HG03139 (cell line): ENCODE data around the gene PSPN.

ENCODE experiments used
- ATAC-seq: cut with Tn5 transposase; IDR thresholded peaks from one replicate; pipeline ENCODE4 v1.9.1; 2021; ENCODE audit not compliant: unreplicated experiment

Gene PSPN, protein sequence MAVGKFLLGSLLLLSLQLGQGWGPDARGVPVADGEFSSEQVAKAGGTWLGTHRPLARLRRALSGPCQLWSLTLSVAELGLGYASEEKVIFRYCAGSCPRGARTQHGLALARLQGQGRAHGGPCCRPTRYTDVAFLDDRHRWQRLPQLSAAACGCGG

DNA sequence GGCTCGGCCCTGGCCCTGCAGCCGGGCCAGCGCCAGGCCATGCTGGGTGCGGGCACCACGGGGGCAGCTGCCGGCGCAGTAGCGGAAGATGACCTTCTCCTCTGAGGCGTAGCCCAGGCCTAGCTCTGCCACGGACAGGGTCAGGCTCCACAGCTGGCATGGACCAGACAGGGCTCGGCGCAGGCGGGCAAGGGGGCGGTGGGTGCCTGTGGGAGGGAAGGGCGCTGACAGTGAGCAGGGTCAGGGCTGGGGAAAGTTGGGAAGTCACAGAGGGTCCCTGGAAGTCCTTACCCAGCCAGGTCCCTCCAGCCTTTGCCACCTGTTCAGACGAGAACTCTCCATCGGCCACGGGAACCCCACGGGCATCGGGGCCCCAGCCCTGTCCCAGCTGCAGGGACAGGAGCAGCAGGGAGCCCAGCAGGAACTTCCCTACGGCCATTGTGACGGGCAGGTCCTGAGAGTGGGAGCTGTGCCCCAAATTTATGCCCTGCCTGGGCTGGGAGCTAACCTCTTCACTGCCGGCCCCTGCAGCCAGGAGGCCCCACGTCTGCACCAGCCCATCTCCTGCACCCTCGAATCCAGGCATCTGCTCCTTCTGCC, at the start of gene PSPN:
Gene PSPN, minus strand, starts transcription at position 523 of the 600 bp plus-strand sequence. Its CDS starts 84 bp downstream, at position 439.
- ATAC-seq: no peak

DNA sequence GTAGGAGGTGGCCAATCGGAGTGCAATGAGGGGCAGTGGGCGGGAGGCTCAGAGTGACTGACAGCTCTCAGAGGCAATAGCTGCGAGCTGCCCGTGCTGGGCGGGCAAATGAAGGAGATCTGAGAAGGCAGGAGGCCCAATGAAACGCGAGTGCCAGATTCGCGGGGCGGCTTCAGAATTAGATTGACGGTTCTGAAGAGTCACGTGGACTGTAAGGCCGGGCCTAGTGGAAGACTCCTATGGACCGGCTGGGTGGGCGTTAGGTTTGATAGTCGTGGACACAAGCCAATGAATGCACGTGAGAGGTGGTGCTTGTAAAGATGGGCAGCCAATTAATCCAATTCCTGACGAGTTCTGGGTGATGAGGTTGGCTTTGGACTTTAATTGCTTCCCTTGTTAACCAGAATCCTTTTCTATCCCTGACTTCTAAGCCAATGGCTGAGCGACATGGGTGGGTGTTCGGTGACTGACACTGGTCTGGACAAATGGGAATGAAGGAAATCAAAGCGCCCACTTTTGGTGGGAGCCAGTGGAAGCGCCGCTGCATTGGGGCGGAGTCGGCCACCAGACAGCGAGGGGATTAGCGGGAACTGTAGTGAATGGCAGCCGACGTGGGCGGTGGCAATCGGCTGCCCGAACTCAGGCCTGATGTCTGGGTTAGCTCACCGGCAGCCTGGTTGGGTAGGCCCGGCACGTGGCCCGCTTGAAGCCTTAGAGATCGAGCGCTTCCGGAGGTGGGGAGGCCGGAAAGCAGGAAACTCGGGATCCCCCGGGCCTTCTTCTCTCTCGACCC, 49.4 kb upstream of the PSPN start:
- peak; percentile 77 for ATAC-seq

DNA sequence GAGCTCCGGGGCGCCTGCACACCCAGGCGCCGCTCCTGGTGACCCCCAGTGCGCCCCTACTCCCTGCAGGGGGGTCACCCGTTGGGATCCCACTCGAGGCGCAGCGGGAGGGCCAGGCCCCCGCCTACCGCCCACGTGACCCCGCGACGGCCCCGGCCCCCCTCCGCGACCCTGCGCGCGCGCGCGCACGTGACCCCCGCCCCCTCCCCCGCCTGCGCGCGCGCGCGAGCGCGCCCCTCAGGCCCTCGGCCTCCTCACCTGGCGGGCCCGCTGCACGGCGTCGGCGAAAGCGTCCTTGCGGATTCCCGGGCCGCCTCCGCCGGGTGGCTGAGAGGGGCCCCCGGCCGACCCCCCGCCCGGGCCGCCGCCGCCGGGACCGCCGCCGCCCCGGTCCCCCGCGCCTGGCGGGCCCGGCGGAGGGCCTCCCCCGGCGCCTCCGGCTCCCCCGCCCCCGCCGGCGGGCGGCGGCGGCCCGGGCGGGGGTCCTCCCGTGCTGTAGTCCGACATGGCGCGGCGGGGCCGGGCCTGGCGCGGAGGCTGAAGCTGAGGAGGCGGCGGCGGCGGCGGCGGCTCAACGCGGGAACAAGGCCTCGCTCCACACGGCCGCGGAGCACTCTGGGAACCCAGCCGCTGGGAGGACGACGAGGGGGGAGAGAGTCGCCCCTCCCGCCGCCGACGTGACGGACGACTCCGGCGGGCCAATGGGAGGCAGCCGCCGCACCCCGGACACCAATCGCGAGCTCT, 48.6 kb upstream of the PSPN start, which contains the start of gene KHSRP:
Gene KHSRP, minus strand, starts transcription at position 617 of the 744 bp plus-strand sequence. Its CDS starts 110 bp downstream, at position 507.
- ATAC-seq: no peak

DNA sequence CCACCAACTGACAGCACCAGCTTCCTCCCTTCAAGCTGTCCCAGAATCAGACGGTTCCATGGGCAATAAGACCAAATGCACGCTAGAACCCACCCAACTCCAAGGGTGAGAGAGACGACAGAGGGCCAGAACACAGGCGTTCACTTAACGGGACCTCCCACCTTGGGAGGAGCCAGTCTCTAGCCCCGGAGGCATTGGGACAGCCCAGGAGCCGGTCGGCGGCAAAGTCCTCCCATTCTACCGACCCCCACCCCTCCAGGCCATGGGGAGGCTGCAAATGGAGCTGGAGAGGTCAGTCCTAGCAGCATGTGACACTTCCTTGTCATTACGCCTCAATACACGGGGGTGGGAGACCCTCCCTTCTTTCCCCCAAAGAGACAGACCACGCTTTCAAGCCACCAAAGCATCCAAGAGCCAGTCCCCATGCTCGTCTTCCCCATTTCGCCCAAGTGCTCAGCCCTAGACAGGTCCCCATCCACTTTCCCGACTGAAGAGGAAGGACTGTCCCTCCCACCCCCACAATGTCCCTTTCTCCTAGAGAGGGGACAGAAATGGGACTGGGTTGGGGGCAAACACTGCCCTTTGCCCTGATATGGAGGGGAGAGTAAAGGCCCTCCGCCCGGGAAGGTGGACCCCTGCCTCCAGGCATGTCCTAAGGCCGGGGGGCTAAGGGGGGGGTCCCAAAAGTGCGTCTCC, 47.9 kb upstream of the PSPN start:
- no peak for ATAC-seq

DNA sequence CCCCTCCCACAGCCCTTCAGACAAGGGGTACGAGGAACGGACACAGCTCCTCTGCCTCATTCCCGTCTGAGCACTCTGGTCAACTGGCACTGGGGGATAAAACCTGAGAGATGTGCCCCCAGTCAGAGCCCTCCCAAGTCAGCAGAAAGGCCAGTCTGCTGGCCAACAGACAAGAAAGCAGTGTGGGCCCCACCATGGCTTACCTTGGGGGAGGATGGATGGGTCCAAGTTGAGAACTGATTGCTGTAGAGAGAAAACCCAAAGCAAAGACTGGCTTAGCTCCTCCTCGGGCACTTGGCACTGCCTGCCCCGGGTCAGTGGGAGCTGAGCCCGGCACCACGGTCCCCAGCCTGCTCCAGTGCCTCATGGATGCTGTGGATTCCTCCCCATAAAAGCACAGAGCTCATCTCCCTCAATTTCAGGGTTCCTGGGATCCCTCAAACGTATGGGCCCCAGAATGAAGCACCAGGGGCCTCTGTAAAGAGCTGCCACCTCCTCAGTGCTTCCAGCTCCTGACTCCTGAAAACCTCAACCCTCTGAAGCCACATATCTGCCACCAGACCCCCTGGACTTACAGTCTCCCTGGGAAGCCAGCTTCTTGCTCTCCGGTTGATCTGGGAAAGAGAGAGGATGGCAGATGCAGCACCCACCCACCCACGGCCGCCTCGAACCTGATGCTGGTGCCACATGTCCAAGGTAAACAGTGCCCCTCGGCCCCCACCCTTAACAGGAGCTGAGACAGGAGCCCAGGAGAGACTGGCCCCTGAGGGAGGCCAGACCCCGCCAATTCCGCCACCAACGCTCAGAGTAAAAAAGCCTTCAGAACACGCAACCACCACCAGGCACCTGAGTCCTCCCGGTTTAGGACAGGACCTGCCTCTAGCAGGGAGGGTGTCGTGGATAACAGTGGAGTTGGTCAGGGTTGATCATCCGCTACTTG, 45.6 kb upstream of the PSPN start:
- ATAC-seq: no peak

DNA sequence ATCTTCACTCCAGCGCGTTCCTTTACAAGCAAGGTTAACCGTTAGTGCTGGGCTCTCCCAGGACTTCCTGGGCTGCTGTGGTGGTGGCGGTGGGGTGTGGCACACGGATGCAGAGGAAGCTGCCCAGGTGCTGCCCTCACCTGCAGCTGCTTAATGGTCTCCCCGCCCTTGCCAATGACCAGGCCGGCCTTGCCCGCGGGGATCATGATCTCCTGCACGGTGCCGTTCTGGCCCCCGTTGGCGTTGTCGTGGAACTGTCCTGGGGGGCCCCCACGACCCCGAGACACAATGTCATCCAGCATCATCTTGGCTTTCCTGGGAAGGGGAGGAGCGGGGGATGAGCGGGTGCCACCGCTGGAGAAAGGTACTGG, 42.8 kb upstream of the PSPN start:
- ATAC-seq: no peak

DNA sequence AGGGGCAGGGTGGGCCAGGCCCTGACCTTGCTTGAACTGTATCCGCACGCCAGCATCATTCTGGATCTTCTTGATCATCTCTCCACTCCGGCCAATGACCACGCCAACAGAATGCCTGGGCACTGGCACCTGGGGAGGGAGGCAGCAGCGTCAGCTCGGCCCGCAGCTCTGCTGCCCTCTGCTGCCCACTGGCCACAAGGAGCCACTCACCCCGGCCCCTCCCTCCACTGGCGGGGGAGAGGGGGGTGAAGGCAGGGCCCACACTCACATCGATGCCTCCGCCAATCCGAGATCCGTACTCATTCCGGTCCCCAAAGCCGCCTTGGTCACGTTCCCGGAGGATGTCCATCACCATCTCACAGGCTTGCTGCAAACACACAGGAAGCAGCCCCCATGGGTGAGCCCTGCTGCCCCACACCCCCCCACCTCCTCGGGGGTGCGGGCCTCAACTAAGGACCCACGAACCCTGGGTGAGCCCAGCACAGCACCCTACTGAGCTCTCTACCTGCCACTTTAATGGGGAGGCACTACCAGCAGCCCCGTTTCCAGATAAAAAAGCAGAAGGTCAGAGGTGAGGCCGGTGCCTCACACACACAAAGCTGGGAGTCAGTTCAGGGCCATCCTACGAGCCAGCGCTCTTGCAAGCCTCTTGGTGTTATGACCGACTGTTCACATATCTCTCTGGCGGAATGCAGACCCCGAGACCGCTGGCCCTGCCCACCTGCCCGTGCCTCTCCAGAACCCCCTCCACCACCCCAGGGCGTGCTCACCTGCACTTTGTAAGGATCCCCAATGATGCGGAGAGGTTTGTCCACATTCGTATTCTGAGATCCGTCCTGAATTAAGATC, 42.2 kb upstream of the PSPN start:
- no peak for ATAC-seq

DNA sequence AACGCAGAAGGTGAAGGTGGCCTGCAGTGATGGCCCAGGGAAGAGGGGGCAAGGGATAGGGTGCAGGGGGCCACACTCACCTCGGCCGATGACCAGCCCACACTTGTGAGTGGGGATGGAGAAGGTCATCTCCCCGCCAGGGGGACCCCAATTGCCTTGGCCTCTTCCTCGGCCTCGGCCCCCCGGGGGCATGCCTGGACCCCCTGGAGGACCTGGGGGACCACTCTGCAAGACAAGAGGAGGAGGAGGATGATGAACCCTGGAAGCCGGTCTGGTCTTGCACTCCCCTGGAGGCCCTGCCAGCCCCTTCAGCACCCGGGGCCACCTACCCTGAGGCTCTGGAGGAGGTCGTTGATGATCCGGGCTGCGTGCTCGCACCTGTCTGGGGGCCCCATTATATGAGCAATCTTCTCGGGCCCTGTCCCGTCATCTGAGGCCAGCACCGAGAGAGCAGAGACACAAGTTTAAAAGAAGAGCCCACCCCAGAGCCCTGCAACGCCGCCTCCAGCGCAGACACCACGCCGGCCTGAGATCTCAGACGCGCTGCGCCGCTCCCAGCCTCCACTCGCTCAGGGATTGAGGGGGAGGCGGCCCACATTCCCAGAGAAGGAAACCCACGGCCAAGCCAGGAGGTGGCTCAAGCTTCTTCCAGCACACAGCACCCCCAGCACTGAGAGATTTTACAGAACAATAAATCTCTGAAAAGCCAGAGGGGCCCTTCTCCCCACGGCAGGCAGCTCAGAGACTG, 41.1 kb upstream of the PSPN start:
- ATAC-seq: no peak

DNA sequence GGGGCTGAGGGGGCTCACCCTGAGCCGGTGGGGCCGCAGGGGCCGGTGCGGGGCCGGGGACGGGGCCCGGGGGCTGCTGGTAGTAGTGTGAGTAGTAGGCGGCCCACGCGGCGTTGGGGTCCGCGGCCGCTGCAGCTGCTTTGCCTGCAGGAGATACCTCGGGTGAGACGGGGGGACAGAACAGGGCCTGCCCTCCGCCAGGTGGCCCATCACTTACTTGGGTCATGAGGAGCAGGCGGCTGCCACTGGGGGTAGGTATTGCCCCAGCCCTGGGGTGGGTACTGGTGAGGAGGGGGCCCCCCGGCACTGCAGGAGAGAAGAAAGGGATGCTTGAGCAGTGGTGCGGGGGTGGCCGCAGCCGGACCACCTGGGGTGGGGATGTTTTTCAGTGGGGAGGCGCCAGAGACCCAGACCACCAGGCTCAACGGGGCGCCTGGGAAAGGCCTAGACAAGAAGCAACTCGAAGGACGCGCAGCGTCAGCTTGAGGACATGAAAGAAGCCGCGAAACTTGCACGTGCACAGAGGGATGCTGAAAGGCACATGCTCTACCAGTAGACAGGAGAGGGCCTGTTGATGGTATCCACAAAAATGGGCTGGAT, 40.0 kb upstream of the PSPN start:
- ATAC-seq: no peak

DNA sequence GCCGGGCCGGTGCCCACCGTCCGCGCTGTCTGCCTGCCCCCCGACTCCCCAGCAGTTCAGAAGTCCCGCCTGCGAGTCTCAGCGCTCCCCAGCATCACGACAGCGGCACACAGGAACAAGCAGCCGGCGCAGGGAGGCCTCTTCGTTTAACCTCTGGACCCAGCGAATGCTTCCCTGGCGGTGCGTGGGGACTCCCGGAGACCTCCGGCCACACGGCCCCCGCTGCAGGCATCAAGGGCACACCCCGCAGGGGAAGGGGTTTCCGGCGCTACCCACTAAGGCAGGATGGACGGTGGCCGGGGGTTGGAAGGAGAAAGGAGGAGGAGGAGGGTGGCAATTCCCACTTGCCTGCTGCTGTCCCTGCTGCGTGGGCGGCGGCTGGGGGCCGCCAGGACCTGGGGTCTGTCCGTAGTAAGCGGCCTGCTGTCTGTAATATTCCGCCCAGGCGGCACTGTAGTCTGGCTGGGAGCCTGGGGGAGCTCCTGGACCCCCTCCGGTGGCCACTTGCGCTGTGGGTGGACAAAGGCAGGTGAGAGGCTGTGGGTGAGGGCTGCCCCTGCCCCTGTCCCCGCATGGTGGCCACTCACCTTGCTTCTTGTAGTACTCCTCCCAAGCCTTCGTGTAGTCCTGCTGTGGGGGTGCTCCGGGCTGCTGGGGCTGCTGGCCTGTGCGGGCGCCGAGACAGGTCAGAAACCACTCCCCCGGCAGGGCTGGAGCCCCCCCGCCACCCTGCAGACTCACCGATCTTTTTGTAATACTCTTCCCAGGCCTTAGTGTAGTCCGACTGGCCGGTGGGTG, 39.3 kb upstream of the PSPN start:
- no peak for ATAC-seq

DNA sequence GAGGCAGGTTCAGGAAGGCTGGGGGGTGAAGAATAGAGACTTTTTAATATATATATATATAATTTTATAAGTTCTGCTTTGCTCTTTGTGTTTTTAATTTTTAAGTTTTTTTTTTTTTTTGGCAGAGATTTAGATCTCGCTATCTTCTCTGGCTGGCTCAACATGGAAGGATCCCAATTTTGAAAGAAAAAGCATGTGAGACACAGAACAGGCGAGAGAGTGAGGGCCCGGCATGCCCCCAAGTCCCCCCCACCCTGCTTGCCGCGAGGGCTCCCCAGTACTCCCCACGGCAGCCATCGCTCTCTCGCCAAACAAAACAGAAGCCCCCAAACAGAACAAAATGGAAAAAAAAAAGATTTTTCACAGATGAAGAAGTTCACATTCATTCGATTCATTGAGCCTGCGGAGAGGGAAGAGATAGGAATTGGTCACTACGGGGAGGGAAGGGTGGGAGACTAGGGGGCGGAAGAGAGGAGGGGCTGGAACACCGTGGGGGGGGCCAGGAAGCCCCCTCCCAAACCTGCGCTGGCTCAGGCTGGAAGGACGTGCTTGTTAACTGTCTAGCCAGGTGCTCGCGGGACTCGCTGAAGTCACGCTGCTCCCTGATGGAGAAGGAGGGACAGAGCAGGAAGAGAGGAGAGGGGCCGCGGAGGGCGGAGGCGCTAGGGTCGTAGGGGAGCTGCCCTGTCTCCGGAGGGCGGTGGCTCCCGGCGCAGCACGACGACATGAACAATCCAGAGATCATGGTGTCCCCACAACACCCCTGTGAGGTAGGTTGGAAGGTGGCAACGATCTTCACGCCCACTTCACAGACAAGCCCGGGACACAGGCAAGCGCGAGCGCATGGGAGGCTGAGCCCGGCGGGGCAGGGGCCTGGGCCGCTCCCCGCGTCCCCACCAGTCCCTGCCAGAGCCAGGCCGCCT, 38.2 kb upstream of the PSPN start:
- no peak for ATAC-seq

DNA sequence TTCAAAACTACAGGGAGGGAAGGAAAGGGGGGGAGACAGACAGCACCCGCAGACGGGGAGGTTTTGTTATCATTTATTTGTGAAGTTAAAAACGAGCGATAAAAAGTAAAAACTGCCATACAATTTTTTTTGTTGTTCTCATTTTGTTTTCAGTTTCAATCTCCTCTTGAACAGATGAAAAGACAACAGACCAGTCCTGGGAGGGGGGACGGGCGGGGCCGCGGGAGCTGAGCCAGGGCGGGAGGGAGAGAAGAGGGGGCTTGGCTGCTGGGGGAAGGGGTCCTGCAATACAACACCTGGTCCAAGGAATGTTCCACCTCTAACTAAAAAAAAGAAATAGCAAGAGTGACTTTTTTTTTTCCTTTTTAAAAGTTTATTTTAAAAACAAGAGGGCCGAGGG, 37.6 kb upstream of the PSPN start:
- ATAC-seq: no peak

DNA sequence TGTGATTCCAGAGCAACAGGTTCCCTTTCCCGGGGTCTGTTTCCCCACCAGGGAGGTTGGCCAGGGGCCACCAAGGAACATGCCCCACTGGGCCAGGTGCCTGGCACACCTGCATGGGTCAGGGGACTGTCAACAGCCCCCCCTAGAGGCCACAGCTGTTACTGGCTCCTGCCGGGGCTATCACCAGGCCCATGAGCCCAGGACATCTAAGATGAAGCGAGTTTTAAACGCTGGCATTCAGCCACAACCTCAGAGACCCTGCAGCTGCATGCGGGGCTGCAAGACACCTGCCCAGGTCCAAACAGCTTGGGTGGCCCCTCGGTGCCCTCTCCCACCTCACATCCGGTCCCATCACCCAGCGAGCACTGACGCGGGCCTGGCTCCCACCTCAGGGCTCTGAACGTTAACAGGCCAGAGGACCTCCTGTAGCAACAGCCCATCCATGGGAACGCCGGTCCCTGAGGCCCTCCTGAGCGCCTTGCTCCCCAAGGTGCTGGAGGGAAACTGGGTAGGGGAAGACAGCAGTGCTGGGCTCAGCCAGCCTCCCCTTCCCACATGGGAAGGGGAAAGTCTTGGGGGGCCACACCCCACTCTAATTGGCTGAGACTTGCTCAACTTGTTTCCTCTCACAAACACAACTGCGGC, 36.8 kb upstream of the PSPN start:
- ATAC-seq: no peak

DNA sequence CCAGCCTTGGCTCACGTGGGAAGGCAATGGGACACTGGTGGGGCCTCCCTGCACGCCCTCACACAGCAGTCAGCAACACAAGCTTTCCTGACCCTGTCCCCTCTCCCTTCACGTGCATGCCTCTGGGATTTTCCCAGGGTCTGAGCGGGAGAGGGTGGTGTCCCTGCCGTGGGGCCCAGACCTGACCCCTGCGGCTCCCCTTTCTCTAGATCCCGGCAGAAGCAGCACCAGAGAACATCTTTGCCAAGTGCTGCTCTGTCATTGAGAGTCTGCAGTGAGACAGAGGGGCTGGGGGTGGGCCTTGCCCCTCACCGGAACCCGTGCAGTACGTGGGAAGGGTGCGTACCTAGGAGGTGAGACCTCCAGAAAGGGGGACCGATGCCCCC, 36.3 kb upstream of the PSPN start:
- no peak for ATAC-seq

DNA sequence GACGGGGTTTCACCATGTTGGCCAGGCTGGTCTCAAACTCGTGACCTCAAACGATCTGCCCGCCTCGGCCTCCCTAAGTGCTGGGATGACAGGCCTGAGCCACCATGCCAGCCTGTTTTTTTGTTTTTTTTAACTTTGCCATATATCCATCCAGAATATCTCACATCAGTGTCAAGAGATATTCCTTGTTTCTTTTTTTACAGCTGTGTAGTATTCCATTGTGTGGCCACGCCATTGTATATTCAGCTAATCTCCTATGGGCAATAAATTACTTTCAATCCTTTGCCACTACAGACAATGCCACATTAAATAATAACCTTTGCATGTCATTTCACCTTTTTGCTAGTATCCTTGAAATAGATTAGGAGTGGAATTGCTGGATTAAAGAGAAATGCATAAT, 33.6 kb upstream of the PSPN start:
- no peak for ATAC-seq

DNA sequence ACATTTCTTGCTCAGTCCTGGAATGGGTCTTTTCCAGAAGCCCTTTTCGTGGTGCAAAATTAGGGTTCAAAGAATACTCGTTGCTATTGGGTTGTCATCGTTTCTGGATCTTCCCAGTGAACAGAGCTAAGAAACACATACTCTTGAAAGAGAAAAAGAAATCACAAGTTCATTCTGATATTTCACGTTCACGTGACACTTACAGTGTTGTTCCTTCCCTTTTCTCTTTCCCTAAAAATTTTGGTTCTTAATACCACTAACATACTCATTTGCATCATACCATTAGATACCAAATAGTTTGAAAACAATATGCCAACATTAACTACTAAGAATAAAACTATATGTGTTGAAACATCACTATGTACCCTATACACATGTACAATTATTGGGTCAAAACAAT, 30.7 kb upstream of the PSPN start:
- ATAC-seq: no peak
